CD4-positive, alpha-beta T cell (primary cell): ENCODE data around the gene ACVR1. TPM values are rescaled to one million over a fixed set of nuclear protein-coding genes. Genes with fewer than 3 reads are reported as not detected.
"Not testable (repeated sequence)": the region's sequence is repeated elsewhere in the genome, so short reads cannot be mapped to it uniquely, and the experiment has no call there.

Experiments
- ATAC-seq: fragments of 200-7000 bp; cut with Tn5 transposase; one replicate; pipeline ENCODE4 v1.10.0; 2022; ENCODE audit warnings: mild to moderate bottlenecking; ENCODE audit not compliant: poor library complexity
- CTCF ChIA-PET: fragments of 350-600 bp; sonication (Branson Sonifier 250); formaldehyde crosslinking; loops from one replicate; lab custom pipeline; 2021; ENCODE audit warnings: antibody characterized with exemption, inconsistent platforms; lab: Charles Lee
- POLR2A ChIA-PET: fragments of 350-600 bp; sonication (Branson Sonifier 250); formaldehyde crosslinking; loops from one replicate; lab custom pipeline; 2021; ENCODE audit warnings: antibody characterized with exemption, inconsistent platforms; lab: Charles Lee
- DNase-seq, 14 experiments: peaks; one replicate each; pipeline ENCODE4 v3.0.0-alpha.2; 2013 to 2020; ENCODE audit warnings: mixed read lengths in 2 of 14
- H3K27ac ChIP-seq, 2 donors: one replicate each; pipeline versions ENCODE4 v1.5.1 to v1.7.0; 2013; ENCODE audit warnings: low read length in 2 of 2, low read depth in 1 of 2, mild to moderate bottlenecking in 1 of 2
- H3K27me3 ChIP-seq, 2 experiments: 1 replicate in 1 of 2; 2 replicates in 1 of 2; pipeline versions ENCODE4 v1.6.1 to v1.7.0; 2013; ENCODE audit warnings: low read length in 2 of 2, control low read depth in 1 of 2, mild to moderate bottlenecking in 1 of 2, moderate library complexity in 1 of 2; ENCODE audit not compliant: insufficient read depth in 2 of 2, control insufficient read depth in 1 of 2
- H3K36me3 ChIP-seq: one replicate; pipeline ENCODE4 v1.6.1; 2013; ENCODE audit warnings: low read length, control low read depth; ENCODE audit not compliant: insufficient read depth
- H3K4me1 ChIP-seq: one replicate; pipeline ENCODE4 v1.6.1; 2013; ENCODE audit warnings: low read length, control low read depth; ENCODE audit not compliant: insufficient read depth
- H3K4me3 ChIP-seq: one replicate; pipeline ENCODE4 v1.5.1; 2013; ENCODE audit warnings: mild to moderate bottlenecking, low read length, moderate library complexity
- H3K9me3 ChIP-seq, 2 experiments: 1 replicate in 1 of 2; 2 replicates in 1 of 2; pipeline versions ENCODE4 v1.6.1 to v1.7.0; 2013; ENCODE audit warnings: low read length in 2 of 2, mild to moderate bottlenecking in 2 of 2, control low read depth in 1 of 2, moderate library complexity in 1 of 2; ENCODE audit not compliant: control insufficient read depth in 1 of 2, insufficient read depth in 1 of 2
- H3K27ac Mint-ChIP-seq: one replicate; pipeline ENCODE4 v1.8.0; 2020; ENCODE audit warnings: mixed read lengths
- H3K27me3 Mint-ChIP-seq: one replicate; pipeline ENCODE4 v1.8.0; 2021; ENCODE audit warnings: mixed read lengths
- H3K36me3 Mint-ChIP-seq: one replicate; pipeline ENCODE4 v1.8.0; 2021; ENCODE audit warnings: low read depth, mixed read lengths
- H3K4me1 Mint-ChIP-seq: one replicate; pipeline ENCODE4 v1.8.0; 2021; ENCODE audit warnings: low read depth, mixed read lengths
- H3K4me3 Mint-ChIP-seq: one replicate; pipeline ENCODE4 v1.8.0; 2020; ENCODE audit warnings: mild to moderate bottlenecking, mixed read lengths
- H3K9me3 Mint-ChIP-seq: one replicate; pipeline ENCODE4 v1.8.0; 2020; ENCODE audit warnings: mixed read lengths
- intact Hi-C, 2 experiments: fragments of 100-400 bp; cut with DNase I in 1 of 2; cut with micrococcal nuclease in 1 of 2; formaldehyde crosslinking; loops; one replicate each; pipeline versions ENCODE4 v1.15.1 to v1.9.0; 2023 to 2025; cut with DNase I, micrococcal nuclease
- total RNA-seq, 174 experiments: library from RNA in 2 of 174; stranded (reverse) in 2 of 174; gene quantifications; one replicate each; pipeline ENCODE4 v1.2.3 and lab custom pipeline; 2021 to 2026
- TF ChIP-seq, protein P1 (sequence below): fragments of 200-600 bp; IDR thresholded peaks from one replicate; pipeline ENCODE4 v1.8.0; 2022; ENCODE audit warnings: antibody characterized with exemption, mild to moderate bottlenecking

ACVR1 gene
- total RNA-seq, 2 experiments from 2014 or later = 14.3 to 16.7 TPM

DNA sequence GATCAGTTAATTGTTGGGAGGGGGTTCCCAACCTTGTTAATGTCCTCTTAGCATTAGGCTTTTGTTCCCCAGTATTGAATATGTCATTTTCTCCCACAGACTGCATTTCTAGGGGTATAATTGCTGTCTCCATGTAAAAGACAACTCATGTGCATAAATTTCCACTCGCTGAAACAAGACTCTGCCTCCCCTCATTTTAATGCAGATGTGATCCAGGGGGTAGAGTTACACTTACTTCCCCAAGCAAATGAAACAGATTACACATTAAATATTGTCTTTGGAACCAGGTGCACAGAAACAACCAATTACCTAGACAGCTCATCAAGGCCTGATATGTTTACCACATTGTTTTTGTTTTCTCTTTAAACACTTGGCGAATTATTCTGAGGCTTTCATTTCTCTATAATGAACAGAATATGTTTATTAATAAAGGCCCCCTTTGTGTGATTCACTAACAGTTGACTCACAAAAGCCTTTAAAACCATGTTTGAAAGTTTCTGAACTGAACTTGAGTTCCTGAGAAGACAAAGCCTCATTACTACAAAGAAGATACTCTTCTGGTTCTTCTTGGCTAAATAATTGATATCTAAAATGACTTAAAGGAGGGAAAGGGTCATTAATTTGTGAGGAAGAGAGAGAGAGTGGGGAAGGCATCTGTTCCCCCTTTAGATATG, 15.0 kb upstream of the ACVR1 start:
- Histone ChIP-seq H3K4me3 (no peak overlapping the region), H3K27ac (peak overlapping the region in 1 of 2 donors; percentile 8), H3K9me3 (no peaks in the 10 kb centered on the region), H3K4me1 (peaks cover 28% of the 10 kb centered on the region), H3K36me3 (no peaks in the 10 kb centered on the region), H3K27me3 (no peaks in the 10 kb centered on the region)
- no peak for ATAC-seq
- peaks cover 64% of the 10 kb centered on the region for H3K4me1 Mint-ChIP-seq
- H3K4me3 Mint-ChIP-seq = peak overlapping the region; percentile 45
- intact Hi-C loops = loop anchor here (5.0 to 10.0 kb wide), 5 partner anchors 106 to 1566 kb away; partner anchors contain the start of genes ACVR1C (in 1 of the 2) and WDSUB1 (in 1 of the 2)
- no peaks in the 10 kb centered on the region for H3K9me3 Mint-ChIP-seq
- H3K27me3 Mint-ChIP-seq = no peaks in the 10 kb centered on the region
- ChIA-PET POLR2A (interaction anchor here (0.7 to 2.2 kb wide), 4 partner anchors 11 to 451 kb away, joined by 3 to 42 read pairs (median 6); partner anchors contain the start of gene ACVR1), CTCF (interaction anchor here (1.1 to 3.4 kb wide), 2 partner anchors 15 to 589 kb away, joined by 3 to 16 read pairs; partner anchors contain the start of gene ACVR1)
- no peak for DNase-seq
- peak overlapping the region; percentile 73 for H3K27ac Mint-ChIP-seq
- TF ChIP-seq, protein P1, sequence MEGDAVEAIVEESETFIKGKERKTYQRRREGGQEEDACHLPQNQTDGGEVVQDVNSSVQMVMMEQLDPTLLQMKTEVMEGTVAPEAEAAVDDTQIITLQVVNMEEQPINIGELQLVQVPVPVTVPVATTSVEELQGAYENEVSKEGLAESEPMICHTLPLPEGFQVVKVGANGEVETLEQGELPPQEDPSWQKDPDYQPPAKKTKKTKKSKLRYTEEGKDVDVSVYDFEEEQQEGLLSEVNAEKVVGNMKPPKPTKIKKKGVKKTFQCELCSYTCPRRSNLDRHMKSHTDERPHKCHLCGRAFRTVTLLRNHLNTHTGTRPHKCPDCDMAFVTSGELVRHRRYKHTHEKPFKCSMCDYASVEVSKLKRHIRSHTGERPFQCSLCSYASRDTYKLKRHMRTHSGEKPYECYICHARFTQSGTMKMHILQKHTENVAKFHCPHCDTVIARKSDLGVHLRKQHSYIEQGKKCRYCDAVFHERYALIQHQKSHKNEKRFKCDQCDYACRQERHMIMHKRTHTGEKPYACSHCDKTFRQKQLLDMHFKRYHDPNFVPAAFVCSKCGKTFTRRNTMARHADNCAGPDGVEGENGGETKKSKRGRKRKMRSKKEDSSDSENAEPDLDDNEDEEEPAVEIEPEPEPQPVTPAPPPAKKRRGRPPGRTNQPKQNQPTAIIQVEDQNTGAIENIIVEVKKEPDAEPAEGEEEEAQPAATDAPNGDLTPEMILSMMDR = no peak
- H3K36me3 Mint-ChIP-seq = no peaks in the 10 kb centered on the region

DNA sequence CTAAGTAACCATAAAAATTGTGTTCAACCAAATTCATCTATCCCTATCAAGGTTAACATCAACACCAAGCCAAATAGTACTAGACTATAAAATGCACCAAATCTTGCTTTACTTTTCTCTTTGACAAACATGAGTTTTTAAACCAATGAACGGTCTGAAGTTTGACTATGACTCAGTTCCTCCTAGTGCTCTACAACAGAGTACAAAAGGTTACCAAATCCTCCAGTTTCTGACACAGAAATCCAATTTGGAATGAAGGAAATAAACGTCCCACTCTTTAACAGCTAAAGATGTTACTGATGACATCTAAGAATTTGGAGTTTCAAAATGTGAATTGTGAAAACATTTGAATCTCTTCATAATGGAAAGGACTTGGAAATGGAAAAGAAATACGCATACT, 11.8 kb upstream of the ACVR1 start:
- Histone ChIP-seq H3K36me3 (no peaks in the 10 kb centered on the region), H3K27ac (no peak overlapping the region), H3K27me3 (no peaks in the 10 kb centered on the region), H3K4me3 (no peak overlapping the region), H3K9me3 (no peaks in the 10 kb centered on the region), H3K4me1 (peaks cover 8% of the 10 kb centered on the region)
- Mint-ChIP-seq H3K27ac (no peak overlapping the region), H3K36me3 (no peaks in the 10 kb centered on the region), H3K27me3 (no peaks in the 10 kb centered on the region), H3K4me1 (peaks cover 37% of the 10 kb centered on the region), H3K9me3 (no peaks in the 10 kb centered on the region), H3K4me3 (no peak overlapping the region)
- intact Hi-C loops = no loop called here
- DNase-seq = no peak
- TF ChIP-seq, protein P1 = no peak
- ChIA-PET CTCF (interaction anchor here (0.7 to 1.8 kb wide), 4 partner anchors 11 to 22 kb away, joined by 3 to 5 read pairs (median 3); no protein-coding TSS in a partner anchor), POLR2A (interaction anchor here (1.7 kb wide), 1 partner anchor 12 kb away, joined by 10 read pairs; the partner anchor contains the start of gene ACVR1)
- no peak for ATAC-seq

DNA sequence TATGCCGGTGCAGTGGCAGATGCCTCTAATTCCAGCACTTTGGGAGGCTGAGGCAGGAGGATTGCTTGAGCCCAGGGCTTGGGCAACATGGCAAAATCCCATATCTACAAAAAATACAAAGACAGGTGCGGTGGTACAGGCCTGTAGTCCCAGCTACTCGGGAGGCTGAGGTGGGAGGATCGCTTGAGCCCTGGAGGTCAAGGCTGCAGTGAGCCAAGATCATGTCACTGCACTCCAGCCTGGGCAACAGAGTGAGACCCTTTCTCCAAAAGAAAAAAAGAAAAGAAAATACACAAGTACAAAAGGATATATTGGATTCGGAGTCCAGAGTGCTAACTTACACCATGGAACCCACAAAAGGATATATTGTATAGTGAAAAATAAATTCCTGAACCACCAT, 8.4 kb upstream of the ACVR1 start:
- POLR2A ChIA-PET, H3K27ac Mint-ChIP-seq, H3K4me3 Mint-ChIP-seq, H3K27ac ChIP-seq, DNase-seq, H3K9me3 ChIP-seq, intact Hi-C loops, H3K27me3 Mint-ChIP-seq, H3K9me3 Mint-ChIP-seq, H3K36me3 Mint-ChIP-seq, H3K36me3 ChIP-seq, H3K27me3 ChIP-seq, H3K4me1 ChIP-seq, ATAC-seq, H3K4me1 Mint-ChIP-seq, H3K4me3 ChIP-seq, CTCF ChIA-PET: not testable (repeated sequence)
